ENCODE results near the gene VAV3. TPM values are rescaled to one million over a fixed set of nuclear protein-coding genes. Genes with fewer than 3 reads are reported as not detected.

Gene VAV3
- total and polyA plus RNA-seq, 9 of the 15 experiments (the other 6 are each of a cell fraction or from before 2014, with no cell fraction given), result not detected

DNA sequence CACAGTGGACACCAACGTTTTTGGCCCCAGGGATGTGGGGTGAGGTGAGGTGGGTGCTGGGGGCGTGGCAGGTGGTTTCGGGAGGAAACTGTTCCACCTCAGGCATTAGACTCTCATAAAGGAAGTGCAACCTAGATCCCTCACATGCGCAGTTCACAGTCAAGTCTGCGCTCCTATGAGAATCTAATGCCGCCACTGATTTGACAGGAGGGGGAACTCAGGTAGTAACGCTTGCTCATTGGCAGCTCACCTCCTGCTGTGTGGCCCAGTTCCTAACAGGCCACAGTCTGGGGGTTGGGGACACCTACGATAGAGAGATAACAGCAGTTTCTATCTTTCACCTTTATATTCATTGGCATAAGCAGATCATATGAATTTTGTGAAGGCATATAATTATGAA is 347.1 kb downstream of the VAV3 start (continued):
- TF ChIP-seq, protein P1, sequence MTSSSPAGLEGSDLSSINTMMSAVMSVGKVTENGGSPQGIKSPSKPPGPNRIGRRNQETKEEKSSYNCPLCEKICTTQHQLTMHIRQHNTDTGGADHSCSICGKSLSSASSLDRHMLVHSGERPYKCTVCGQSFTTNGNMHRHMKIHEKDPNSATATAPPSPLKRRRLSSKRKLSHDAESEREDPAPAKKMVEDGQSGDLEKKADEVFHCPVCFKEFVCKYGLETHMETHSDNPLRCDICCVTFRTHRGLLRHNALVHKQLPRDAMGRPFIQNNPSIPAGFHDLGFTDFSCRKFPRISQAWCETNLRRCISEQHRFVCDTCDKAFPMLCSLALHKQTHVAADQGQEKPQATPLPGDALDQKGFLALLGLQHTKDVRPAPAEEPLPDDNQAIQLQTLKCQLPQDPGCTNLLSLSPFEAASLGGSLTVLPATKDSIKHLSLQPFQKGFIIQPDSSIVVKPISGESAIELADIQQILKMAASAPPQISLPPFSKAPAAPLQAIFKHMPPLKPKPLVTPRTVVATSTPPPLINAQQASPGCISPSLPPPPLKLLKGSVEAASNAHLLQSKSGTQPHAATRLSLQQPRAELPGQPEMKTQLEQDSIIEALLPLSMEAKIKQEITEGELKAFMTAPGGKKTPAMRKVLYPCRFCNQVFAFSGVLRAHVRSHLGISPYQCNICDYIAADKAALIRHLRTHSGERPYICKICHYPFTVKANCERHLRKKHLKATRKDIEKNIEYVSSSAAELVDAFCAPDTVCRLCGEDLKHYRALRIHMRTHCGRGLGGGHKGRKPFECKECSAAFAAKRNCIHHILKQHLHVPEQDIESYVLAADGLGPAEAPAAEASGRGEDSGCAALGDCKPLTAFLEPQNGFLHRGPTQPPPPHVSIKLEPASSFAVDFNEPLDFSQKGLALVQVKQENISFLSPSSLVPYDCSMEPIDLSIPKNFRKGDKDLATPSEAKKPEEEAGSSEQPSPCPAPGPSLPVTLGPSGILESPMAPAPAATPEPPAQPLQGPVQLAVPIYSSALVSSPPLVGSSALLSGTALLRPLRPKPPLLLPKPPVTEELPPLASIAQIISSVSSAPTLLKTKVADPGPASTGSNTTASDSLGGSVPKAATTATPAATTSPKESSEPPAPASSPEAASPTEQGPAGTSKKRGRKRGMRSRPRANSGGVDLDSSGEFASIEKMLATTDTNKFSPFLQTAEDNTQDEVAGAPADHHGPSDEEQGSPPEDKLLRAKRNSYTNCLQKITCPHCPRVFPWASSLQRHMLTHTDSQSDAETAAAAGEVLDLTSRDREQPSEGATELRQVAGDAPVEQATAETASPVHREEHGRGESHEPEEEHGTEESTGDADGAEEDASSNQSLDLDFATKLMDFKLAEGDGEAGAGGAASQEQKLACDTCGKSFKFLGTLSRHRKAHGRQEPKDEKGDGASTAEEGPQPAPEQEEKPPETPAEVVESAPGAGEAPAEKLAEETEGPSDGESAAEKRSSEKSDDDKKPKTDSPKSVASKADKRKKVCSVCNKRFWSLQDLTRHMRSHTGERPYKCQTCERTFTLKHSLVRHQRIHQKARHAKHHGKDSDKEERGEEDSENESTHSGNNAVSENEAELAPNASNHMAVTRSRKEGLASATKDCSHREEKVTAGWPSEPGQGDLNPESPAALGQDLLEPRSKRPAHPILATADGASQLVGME (CRISPR knock-in tag; IDR thresholded peaks at IDR 0.05), result no peak
- TF ChIP-seq NFYB (IDR thresholded peaks at IDR 0.05; ENCODE audit: extremely low read depth, insufficient read length) (no peak), ZNF41 (CRISPR knock-in tag; conservative IDR thresholded peaks at IDR 0.05) (no peak)
- TF ChIP-seq, protein P2, sequence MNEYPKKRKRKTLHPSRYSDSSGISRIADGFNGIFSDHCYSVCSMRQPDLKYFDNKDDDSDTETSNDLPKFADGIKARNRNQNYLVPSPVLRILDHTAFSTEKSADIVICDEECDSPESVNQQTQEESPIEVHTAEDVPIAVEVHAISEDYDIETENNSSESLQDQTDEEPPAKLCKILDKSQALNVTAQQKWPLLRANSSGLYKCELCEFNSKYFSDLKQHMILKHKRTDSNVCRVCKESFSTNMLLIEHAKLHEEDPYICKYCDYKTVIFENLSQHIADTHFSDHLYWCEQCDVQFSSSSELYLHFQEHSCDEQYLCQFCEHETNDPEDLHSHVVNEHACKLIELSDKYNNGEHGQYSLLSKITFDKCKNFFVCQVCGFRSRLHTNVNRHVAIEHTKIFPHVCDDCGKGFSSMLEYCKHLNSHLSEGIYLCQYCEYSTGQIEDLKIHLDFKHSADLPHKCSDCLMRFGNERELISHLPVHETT (CRISPR knock-in tag; conservative IDR thresholded peaks at IDR 0.05 in 1 of 2, IDR thresholded peaks at IDR 0.05 in 1 of 2), result no peak
